DMS53 treated with DMSO at 0.1 percent for 48 hours (cell line): ENCODE measurements around the gene OLFML3.
"Not testable (repeated sequence)": the region's sequence is repeated elsewhere in the genome, so short reads cannot be mapped to it uniquely, and the experiment has no call there.

Experiments
- DNase-seq: peaks from one replicate; lab custom pipeline; 2025; ENCODE audit not compliant: unreplicated experiment; lab: John Stamatoyannopoulos, UW

OLFML3 gene

DNA sequence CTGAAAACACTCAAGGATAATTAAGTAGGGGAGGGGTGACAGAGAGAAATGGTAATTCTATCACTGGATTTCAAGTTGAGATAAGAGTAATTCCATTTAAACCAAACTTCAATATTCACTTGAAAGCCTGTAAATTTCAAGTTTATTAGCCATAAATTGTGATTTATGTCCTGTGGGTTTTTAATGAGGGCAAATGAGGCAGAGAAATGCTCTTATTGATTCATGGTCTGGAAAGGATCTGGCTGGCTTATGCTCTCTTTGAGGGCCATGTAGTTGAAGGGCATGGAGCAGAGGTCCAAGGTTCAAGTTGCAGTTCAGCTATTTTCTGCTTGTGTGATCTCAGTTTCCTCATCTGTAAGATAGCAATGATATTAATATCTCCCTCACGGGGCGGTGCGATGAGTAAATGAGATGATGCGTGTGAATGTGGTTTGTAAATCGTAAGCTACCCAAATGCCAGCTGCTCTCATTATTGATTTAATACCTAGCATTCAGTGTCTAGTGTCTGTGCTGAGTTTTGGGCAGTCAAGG lies 12.3 kb downstream of the OLFML3 start:
- no peak for DNase-seq

GRCh38 chr1:113993072-113993471 lies 13.8 kb downstream of the OLFML3 start:
- DNase-seq, result no peak

GRCh38 chr1:113993766-113994165 lies 14.5 kb downstream of the OLFML3 start:
- DNase-seq, result no peak

- no peak for DNase-seq
Measured at GRCh38 chr1:113995382-113995781, 16.1 kb downstream of the OLFML3 start.

- DNase-seq, result no peak
Measured at GRCh38 chr1:113998361-113998760, 19.1 kb downstream of the OLFML3 start.

DNA sequence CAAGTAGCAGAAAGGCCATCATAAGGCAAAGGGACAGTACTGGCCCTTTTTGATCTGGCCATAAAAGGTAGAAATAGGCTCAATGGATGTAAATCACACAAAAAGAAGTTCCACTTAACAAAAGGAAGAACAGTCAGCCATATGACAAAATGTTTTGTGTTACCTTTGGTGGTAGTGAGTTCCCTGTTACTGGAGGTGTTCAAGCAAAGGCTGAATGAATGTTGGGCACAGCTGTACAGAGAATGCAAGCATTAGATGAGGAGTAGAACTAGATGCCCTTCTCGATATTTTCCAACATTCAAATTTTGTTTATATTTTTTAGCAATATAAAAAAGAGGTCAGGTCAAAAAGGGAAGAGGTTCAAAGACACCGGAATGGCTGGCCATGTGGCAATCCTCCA lies 20.0 kb downstream of the OLFML3 start:
- DNase-seq, result no peak

- peak; percentile 39 for DNase-seq
Measured at GRCh38 chr1:113999799-114000198, 20.5 kb downstream of the OLFML3 start.

DNA sequence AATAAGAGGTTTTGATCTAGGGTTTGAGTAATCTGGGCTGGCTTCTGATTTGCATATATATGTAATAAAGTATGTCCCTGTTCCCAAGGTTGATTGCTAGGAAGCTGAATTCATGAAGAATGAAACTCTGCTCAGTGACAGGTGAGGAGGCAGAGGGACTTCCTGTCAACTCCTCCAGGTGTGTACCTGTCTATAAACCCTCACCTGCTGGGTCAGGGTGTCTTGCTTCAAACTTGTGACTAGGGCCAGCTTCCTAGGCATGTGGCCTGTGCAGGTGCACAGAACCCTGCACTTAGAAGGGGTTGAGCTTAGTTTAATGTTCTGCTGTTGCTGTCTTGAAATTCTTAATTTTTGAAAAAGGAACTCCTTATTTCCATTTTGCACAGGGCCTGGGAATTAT lies 21.1 kb downstream of the OLFML3 start:
- DNase-seq, result peak; percentile 21

- DNase-seq, result no peak
Measured at GRCh38 chr1:114002492-114003239, 23.4 kb downstream of the OLFML3 start.

DNA sequence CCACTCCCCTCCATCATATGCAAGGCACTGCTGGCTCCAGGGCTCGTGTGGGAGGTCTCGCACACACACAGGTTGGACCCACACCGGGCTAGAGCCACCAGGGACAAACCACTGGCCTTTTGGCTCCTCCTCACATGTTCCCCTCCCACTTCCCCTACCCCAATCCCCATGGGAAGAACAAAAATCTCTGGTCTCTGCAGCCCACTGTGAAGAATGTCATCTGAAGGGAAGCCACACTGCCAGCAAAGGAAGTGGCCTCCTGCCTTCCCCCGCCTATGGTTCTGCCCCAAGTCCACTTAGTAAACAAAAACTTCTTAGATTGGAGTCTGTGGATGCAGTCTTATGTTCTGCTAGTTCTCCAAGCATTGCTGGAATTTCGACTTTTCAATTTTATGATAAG lies 24.2 kb downstream of the OLFML3 start:
- DNase-seq, result no peak

DNA sequence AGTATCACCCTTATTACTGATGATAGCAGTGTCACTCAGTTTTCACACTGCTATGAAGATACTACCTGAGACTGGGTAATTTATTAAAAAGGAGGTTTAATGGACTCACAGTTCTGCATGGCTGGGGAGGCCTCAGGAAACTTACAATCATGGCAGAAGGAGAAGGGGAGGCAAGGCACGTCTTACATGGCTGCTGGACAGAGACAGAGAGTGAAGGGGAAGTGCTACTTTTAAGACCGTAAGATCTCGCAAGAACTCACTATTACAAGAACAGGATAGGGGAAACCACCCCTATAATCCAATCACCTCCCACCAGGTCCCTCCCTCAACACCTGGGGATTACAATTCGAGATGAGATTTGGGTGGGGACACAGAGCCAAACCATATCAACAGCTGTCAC lies 27.6 kb downstream of the OLFML3 start:
- not testable (repeated sequence) for DNase-seq

GRCh38 chr1:114008480-114008941 lies 29.2 kb downstream of the OLFML3 start:
- DNase-seq, result no peak

- no peak for DNase-seq
Measured at GRCh38 chr1:114008993-114009392, 29.7 kb downstream of the OLFML3 start.

DNA sequence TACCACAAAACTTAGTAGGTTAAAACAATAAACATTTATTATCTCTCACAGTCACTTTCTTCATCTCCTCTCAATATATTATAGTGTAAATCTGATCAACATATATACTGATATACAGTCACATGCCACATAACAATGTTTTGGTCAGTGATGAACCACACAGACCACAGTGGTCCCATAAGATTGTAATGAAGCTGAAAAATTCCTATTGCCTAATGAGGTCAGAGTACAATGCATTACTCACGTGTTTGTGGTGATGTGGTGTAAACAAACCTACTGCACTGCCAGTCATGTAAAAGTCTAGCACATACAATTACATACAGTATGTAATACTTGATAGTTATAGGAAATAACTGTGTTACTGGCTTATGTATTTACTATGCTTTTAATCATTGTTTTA lies 30.1 kb downstream of the OLFML3 start:
- DNase-seq, result no peak

DNA sequence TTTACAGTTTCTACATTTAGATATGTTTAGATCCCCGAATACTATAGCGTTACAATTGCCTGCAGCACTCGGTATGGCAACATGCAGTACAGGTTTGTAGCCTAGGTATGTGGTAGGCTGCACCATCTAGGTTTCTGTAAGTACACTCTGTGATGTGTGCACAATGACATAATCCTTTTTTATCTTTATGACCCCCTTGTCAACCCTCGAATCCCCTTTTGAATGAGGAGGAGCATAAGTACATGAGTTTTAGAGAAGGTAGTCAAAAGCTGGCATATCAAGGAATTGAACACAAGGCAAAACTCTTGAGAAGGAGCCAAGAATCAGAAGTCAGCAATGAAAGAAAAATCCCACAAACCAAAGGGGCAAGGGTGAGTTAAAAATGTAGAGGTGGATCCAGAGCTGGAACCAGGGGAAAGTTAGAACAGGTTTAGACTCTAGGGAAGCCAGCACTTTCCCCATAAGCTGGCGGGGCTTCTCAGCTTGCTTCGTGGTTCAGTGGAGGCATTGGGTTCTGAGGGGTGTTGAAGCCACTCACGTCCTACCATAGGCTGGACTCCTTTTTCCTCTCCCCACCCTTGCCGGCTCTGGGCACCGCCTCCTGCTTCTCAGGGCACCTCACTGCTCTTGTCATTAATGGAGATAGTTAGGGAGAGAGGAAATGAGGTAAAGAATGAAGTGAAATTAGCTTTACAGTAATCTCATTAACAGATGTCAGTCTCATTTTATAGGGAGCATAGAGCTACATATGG lies 31.3 kb downstream of the OLFML3 start:
- DNase-seq, result no peak

GRCh38 chr1:114011796-114012195 lies 32.5 kb downstream of the OLFML3 start:
- DNase-seq, result no peak

DNA sequence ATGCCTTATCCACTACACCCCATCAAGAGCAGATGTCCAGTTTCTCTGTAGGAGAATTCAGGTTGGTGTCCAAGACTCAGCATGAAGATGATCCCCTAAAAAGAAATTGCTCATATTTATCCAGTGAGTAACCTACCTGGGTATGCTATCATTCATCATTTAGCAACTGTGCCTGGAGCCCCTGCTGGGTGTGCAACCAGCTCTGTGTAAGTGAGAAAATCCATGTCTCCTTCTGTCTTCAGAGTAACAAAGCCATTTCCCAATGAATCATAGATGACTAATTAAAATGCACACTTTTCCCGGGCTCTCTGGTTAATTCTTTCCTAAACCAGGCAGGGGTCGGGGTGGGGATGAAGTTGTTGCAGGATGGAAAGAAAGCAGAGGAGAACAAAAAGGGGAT lies 35.8 kb downstream of the OLFML3 start:
- no peak for DNase-seq

DNA sequence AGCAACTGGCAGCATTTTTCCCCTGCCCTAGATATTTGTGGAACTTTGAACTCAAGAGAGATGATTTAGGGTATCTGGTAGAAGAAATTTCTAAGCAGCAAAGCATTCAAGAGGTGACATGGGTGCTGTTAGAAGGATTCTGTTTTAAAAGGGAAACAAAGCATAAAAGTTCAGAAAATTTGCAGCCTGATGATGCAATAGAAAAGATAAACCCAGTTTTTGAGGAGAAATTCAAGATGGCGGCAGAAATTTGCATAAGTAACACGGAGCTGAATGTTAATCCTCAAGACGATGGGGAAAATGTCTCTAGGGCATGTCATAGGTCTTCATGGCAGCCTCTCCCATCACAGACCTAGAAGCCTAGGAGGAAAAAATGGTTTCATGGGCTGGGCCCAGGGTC lies 40.5 kb downstream of the OLFML3 start:
- not testable (repeated sequence) for DNase-seq

GRCh38 chr1:114021665-114022099 lies 42.4 kb downstream of the OLFML3 start:
- no peak for DNase-seq

GRCh38 chr1:114022877-114023276 lies 43.6 kb downstream of the OLFML3 start:
- no peak for DNase-seq

- DNase-seq, result no peak
Measured at GRCh38 chr1:114023377-114023776, 44.1 kb downstream of the OLFML3 start.

DNA sequence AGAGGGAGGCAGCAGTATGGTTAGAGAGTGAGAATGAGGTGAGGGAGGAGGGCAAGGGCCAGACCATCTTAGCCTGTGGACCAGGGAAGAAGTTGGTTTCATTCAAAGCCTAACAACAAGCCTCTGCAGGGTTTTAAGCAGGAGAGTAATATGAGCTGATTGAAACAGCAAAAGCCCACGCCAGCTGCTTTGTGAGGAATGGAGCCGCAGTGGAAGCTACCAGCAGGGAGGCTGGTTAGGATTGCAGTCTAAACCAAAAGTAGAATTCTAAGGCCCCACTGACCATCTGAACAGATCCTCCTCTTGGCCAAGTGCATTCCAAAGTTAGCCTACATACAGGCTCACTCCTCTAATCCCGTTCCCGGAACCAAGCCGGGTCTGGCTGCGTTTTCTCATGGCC lies 44.8 kb downstream of the OLFML3 start:
- no peak for DNase-seq
